ENCODE measurements around the gene DYNLT2B. TPM values are rescaled to one million over a fixed set of nuclear protein-coding genes. Genes with fewer than 3 reads are reported as not detected.
"Not testable (repeated sequence)": the region's sequence is repeated elsewhere in the genome, so short reads cannot be mapped to it uniquely, and the experiment has no call there.

The DYNLT2B gene
- total RNA-seq (ENCODE audit: low replicate concordance) = 13.6 and 26.3 TPM in 2 replicates
- long read RNA-seq, partial matches to known transcripts = 0 of 4 reads
- long read RNA-seq, other reads (novel, unspliced or antisense) = 1 of 4 reads

- Mint-ChIP-seq H3K27me3 (no peaks in the 10 kb centered on the region), H3K9me3 (no peaks in the 10 kb centered on the region), H3K36me3 (no peaks in the 10 kb centered on the region), H3K27ac (peak within 1 kb of the TSS; percentile 93), H3K4me1 (ENCODE audit: unreplicated experiment) (no peaks in the 10 kb centered on the region), H3K4me3 (peak within 1 kb of the TSS; percentile 97)
- peak; percentile 94 for DNase-seq (ENCODE audit: extremely low spot score, unreplicated experiment)
- TF ChIP-seq, protein P1, sequence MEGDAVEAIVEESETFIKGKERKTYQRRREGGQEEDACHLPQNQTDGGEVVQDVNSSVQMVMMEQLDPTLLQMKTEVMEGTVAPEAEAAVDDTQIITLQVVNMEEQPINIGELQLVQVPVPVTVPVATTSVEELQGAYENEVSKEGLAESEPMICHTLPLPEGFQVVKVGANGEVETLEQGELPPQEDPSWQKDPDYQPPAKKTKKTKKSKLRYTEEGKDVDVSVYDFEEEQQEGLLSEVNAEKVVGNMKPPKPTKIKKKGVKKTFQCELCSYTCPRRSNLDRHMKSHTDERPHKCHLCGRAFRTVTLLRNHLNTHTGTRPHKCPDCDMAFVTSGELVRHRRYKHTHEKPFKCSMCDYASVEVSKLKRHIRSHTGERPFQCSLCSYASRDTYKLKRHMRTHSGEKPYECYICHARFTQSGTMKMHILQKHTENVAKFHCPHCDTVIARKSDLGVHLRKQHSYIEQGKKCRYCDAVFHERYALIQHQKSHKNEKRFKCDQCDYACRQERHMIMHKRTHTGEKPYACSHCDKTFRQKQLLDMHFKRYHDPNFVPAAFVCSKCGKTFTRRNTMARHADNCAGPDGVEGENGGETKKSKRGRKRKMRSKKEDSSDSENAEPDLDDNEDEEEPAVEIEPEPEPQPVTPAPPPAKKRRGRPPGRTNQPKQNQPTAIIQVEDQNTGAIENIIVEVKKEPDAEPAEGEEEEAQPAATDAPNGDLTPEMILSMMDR (conservative IDR thresholded peaks at IDR 0.05) = no peak
These were observed at the start of gene DYNLT2B for GRCh38 chr3:196317687-196318467. Gene DYNLT2B, minus strand, starts transcription at chr3:196318240. Its CDS starts 88 bp downstream, at chr3:196318152.

DNA sequence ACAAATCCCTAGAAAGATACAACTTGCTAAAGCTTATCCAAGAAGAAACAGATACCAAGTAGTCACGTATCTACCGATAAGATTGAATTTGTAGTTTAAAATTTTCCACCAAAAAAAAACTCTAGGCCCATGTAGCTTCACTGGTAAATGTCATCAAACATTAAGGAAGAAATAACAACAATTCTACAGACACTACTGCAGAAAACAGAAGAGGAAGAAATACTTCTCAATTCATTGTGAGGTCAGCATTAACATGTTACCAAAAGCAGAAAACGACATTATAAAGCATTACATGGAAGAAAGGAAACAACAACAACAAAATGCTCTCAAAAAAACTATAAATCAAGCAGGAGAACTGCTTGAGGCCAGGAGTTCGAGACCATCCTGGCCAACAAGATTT, 47.7 kb upstream of the DYNLT2B start:
- no peak overlapping the region for H3K4me3 Mint-ChIP-seq
- H3K27me3 Mint-ChIP-seq = no peaks in the 10 kb centered on the region
- TF ChIP-seq, protein P1 (conservative IDR thresholded peaks at IDR 0.05) = no peak
- H3K9me3 Mint-ChIP-seq = no peaks in the 10 kb centered on the region
- H3K27ac Mint-ChIP-seq = no peak overlapping the region
- no peaks in the 10 kb centered on the region for H3K4me1 Mint-ChIP-seq (ENCODE audit: unreplicated experiment)
- peaks cover 33% of the 10 kb centered on the region for H3K36me3 Mint-ChIP-seq
- no peak for DNase-seq (ENCODE audit: extremely low spot score, unreplicated experiment)

DNA sequence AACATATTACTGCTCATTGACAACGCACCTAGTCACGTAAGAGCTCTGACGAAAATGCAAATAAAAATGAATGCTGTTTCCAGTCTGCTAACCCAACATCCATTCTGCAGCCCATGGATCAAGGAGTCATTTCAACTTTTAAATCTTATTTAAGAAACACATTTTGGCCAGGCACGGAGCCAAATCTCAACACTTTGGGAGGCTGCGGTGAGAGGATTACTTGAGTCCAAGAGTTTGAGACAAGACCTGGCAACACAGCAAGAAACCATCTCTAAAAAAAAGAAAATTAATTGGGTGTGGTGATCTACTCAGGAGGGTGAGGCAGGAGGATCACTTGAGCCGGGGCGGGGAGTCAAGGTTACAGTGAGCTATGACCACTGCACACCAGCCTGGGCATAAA, 42.5 kb upstream of the DYNLT2B start:
- H3K27me3 Mint-ChIP-seq = no peaks in the 10 kb centered on the region
- TF ChIP-seq, protein P1 (conservative IDR thresholded peaks at IDR 0.05) = no peak
- H3K36me3 Mint-ChIP-seq = peaks cover 41% of the 10 kb centered on the region
- no peak overlapping the region for H3K27ac Mint-ChIP-seq
- H3K4me1 Mint-ChIP-seq (ENCODE audit: unreplicated experiment) = no peaks in the 10 kb centered on the region
- no peak overlapping the region for H3K4me3 Mint-ChIP-seq
- H3K9me3 Mint-ChIP-seq = no peaks in the 10 kb centered on the region
- DNase-seq (ENCODE audit: extremely low spot score, unreplicated experiment) = no peak

DNA sequence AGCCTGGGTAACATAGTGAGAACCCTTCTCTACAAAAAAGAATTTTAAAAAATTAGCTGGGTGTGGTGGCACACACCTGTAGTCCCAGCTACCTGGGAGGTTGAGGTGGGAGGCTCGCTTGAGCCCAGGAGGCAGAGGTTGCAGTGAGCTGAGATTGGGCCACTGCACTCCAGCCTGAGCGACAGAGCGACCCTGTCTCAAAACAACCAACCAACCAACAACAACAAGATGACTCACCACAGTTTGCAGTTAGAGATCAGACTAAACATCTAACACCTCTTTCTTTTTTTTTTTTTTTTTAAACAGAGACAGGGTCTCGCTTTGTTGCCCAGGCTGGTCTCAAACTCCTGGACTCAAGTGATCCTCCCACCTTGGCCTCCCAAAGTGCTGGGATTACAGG, 40.5 kb upstream of the DYNLT2B start:
- H3K4me1 Mint-ChIP-seq (ENCODE audit: unreplicated experiment); H3K27ac Mint-ChIP-seq; H3K4me3 Mint-ChIP-seq; H3K9me3 Mint-ChIP-seq; DNase-seq (ENCODE audit: extremely low spot score, unreplicated experiment); H3K27me3 Mint-ChIP-seq: not testable (repeated sequence)
- H3K36me3 Mint-ChIP-seq = peaks cover 51% of the 10 kb centered on the region

DNA sequence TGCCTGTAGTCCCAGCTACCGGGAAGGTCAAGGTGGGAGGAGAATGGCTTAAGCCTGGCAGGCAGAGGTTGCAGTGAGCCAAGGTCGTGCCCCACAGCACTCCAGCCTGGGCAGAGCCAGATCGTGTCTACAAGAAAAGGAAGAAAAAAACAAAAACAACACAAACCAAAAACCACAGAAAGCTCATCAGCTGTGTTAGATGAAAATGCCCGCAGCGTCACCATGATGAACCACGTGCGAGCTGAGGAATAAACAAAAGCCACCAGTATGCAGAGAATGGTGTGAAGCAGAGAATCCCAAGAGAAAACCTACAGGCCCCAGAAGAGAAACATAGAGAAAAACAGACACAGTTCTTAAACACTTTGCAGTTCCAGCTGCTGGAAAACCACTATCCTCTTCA, 39.9 kb upstream of the DYNLT2B start:
- H3K4me3 Mint-ChIP-seq = no peak overlapping the region
- TF ChIP-seq, protein P1 (conservative IDR thresholded peaks at IDR 0.05) = no peak
- no peak overlapping the region for H3K27ac Mint-ChIP-seq
- no peaks in the 10 kb centered on the region for H3K9me3 Mint-ChIP-seq
- H3K36me3 Mint-ChIP-seq = peaks cover 53% of the 10 kb centered on the region
- no peaks in the 10 kb centered on the region for H3K27me3 Mint-ChIP-seq
- no peaks in the 10 kb centered on the region for H3K4me1 Mint-ChIP-seq (ENCODE audit: unreplicated experiment)
- no peak for DNase-seq (ENCODE audit: extremely low spot score, unreplicated experiment)

- Mint-ChIP-seq H3K4me3 (no peak overlapping the region), H3K4me1 (ENCODE audit: unreplicated experiment) (no peaks in the 10 kb centered on the region), H3K27me3 (no peaks in the 10 kb centered on the region), H3K27ac (no peak overlapping the region), H3K36me3 (peaks cover 49% of the 10 kb centered on the region), H3K9me3 (no peaks in the 10 kb centered on the region)
- DNase-seq (ENCODE audit: extremely low spot score, unreplicated experiment) = no peak
- TF ChIP-seq, protein P1 (conservative IDR thresholded peaks at IDR 0.05) = no peak
These were observed 38.5 kb upstream of the DYNLT2B start for GRCh38 chr3:196356556-196356955.

All from type B pancreatic cell (in vitro differentiated cells).